HCT116 (cell line): ENCODE measurements around the gene CHAF1A. TPM values are rescaled to one million over a fixed set of nuclear protein-coding genes. Genes with fewer than 3 reads are reported as not detected.

Experiments
- ATAC-seq: fragments of 200-7000 bp; cut with Tn5 transposase; 2 replicates; pipeline ENCODE4 v1.9.1; 2020; ENCODE audit warnings: mild to moderate bottlenecking, moderate library complexity
- BruUV-seq: library from RNA; stranded (reverse); fragments of 400-500 nt; replicated peaks from 2 replicates; lab custom pipeline; 2021; lab: Mats Ljungman, UMichigan
- CTCF ChIA-PET: fragments of 300-600 bp; sonication (Branson Sonifier 250); formaldehyde crosslinking; loops from one replicate; lab custom pipeline; 2021; ENCODE audit warnings: antibody characterized with exemption; lab: Charles Lee
- POLR2A ChIA-PET: fragments of 300-600, 350-600 bp; sonication (Branson Sonifier 250); formaldehyde crosslinking; loops from one replicate; lab custom pipeline; 2021; ENCODE audit warnings: antibody characterized with exemption; lab: Charles Lee
- RAD21 ChIA-PET, 2 experiments: fragments of 300-600 bp; sonication (Branson Sonifier 250); formaldehyde crosslinking; loops; one replicate each; lab custom pipeline; 2023; ENCODE audit warnings: low total read pairs in 2 of 2; ENCODE audit not compliant: uncharacterized antibody in 2 of 2, unreplicated experiment in 2 of 2, low non-redundant PET in 1 of 2; lab: Charles Lee
- DNase-seq: peaks from one replicate; pipeline ENCODE4 v3.0.0-alpha.2; 2010; ENCODE audit warnings: low read depth, low spot score
- H2AFZ ChIP-seq: fragments of 200-600 bp; shearing (Covaris generic), sonication (generic); 2 replicates; pipeline ENCODE4 v1.6.1; 2017; ENCODE audit warnings: low read depth, mixed run types, mixed read lengths, antibody characterized with exemption, low read length; ENCODE audit not compliant: poor library complexity, severe bottlenecking
- H3K27ac ChIP-seq: 2 replicates; pipeline ENCODE4 v1.5.1; 2012; ENCODE audit warnings: low read depth, low read length
- H3K27me3 ChIP-seq: fragments of 200-600 bp; sonication (generic); 2 replicates; pipeline ENCODE4 v1.6.1; 2016; ENCODE audit warnings: mixed run types, low read length, mixed read lengths; ENCODE audit not compliant: insufficient read depth
- H3K36me3 ChIP-seq, 2 experiments: fragments of 200-500 bp in 1 of 2; fragments of 200-600 bp in 1 of 2; sonication (Bioruptor generic) in 1 of 2; sonication (generic) in 1 of 2; 2 replicates each; pipeline versions ENCODE4 v1.5.1 to v1.6.1; 2014 to 2016; ENCODE audit warnings: low read length in 2 of 2, inconsistent platforms in 1 of 2, mixed read lengths in 1 of 2, mixed run types in 1 of 2; ENCODE audit not compliant: insufficient read depth in 2 of 2, control insufficient read depth in 1 of 2
- H3K4me1 ChIP-seq, 2 experiments: fragments of 200-600 bp in 1 of 2; sonication (generic) in 1 of 2; 2 replicates each; pipeline versions ENCODE4 v1.5.1 to v1.6.1; 2012 to 2017; ENCODE audit warnings: low read length in 2 of 2, inconsistent platforms in 1 of 2, mild to moderate bottlenecking in 1 of 2, mixed read lengths in 1 of 2, mixed run types in 1 of 2, moderate library complexity in 1 of 2; ENCODE audit not compliant: insufficient read depth in 2 of 2, control insufficient read depth in 1 of 2
- H3K4me2 ChIP-seq: fragments of 200-600 bp; sonication (generic); 2 replicates; pipeline ENCODE4 v1.6.1; 2017; ENCODE audit warnings: mixed run types, low read length, mixed read lengths
- H3K4me3 ChIP-seq, 2 experiments: fragments of 200-600 bp in 1 of 2; sonication (generic) in 1 of 2; replicated peaks in 1 of 2; 2 replicates each; pipeline ENCODE4 v1.5.1; 2011 to 2016; ENCODE audit warnings: low read length in 2 of 2, control low read depth in 1 of 2, low read depth in 1 of 2, mild to moderate bottlenecking in 1 of 2, mixed read lengths in 1 of 2, mixed run types in 1 of 2
- H3K79me2 ChIP-seq: fragments of 200-600 bp; sonication (generic); 2 replicates; pipeline ENCODE4 v1.6.1; 2017; ENCODE audit warnings: mild to moderate bottlenecking, mixed run types, low read length, moderate library complexity, mixed read lengths; ENCODE audit not compliant: insufficient read depth
- H3K9ac ChIP-seq: fragments of 200-600 bp; sonication (generic); 2 replicates; pipeline ENCODE4 v1.6.1; 2016; ENCODE audit warnings: low read length, mixed read lengths
- H3K9me2 ChIP-seq: fragments of 200-600 bp; sonication (generic), shearing (Covaris generic); 2 replicates; pipeline ENCODE4 v1.6.1; 2017; ENCODE audit warnings: mixed run types, mild to moderate bottlenecking, moderate library complexity; ENCODE audit not compliant: insufficient read depth
- H3K9me3 ChIP-seq, 2 experiments: fragments of 200-500 bp in 1 of 2; fragments of 200-600 bp in 1 of 2; sonication (Bioruptor generic) in 1 of 2; sonication (generic) in 1 of 2; 2 replicates each; pipeline ENCODE4 v1.6.1; 2014 to 2017; ENCODE audit warnings: low read length in 2 of 2, mixed read lengths in 2 of 2, inconsistent platforms in 1 of 2, low read depth in 1 of 2, mild to moderate bottlenecking in 1 of 2, mixed run types in 1 of 2, moderate library complexity in 1 of 2; ENCODE audit not compliant: control insufficient read depth in 1 of 2, insufficient read depth in 1 of 2
- H4K20me1 ChIP-seq: fragments of 200-600 bp; sonication (generic), shearing (Covaris generic); 2 replicates; pipeline ENCODE4 v1.6.1; 2017; ENCODE audit warnings: mixed run types, mild to moderate bottlenecking, moderate library complexity; ENCODE audit not compliant: insufficient read depth
- CBX3 ChIP-seq: IDR thresholded peaks from 2 replicates; pipeline ENCODE4 v1.6.1; 2012; ENCODE audit warnings: low read depth
- CEBPB ChIP-seq: IDR thresholded peaks from 2 replicates; pipeline ENCODE4 v1.6.1; 2012; ENCODE audit warnings: low read depth
- EGR1 ChIP-seq: IDR thresholded peaks from 2 replicates; pipeline ENCODE4 v1.6.1; 2012; ENCODE audit warnings: low read depth
- ELF1 ChIP-seq: IDR thresholded peaks from 2 replicates; pipeline ENCODE4 v1.6.1; 2012; ENCODE audit warnings: low read depth, borderline replicate concordance
- EZH2 ChIP-seq: fragments of 200-600 bp; sonication (generic); IDR thresholded peaks from 2 replicates; pipeline ENCODE4 v1.6.1; 2017; ENCODE audit warnings: antibody characterized with exemption, mixed run types
- EZH2phosphoT487 ChIP-seq: fragments of 200-600 bp; IDR thresholded peaks from 2 replicates; pipeline ENCODE4 v1.6.1; 2018; ENCODE audit warnings: antibody characterized with exemption, borderline replicate concordance
- FOSL1 ChIP-seq: IDR thresholded peaks from 2 replicates; pipeline ENCODE4 v1.6.1; 2012; ENCODE audit warnings: low read depth
- POLR2A ChIP-seq: IDR thresholded peaks from 2 replicates; pipeline ENCODE4 v1.7.0; 2011; ENCODE audit warnings: borderline replicate concordance; ENCODE audit not compliant: insufficient read depth, insufficient read length; ENCODE audit errors: extremely low read depth
- POLR2AphosphoS5 ChIP-seq: IDR thresholded peaks from 2 replicates; pipeline ENCODE4 v1.6.1; 2011; ENCODE audit warnings: mild to moderate bottlenecking, low read depth, low read length, moderate library complexity
- SIN3A ChIP-seq: IDR thresholded peaks from 2 replicates; pipeline ENCODE4 v1.6.1; 2012; ENCODE audit warnings: low read depth
- SRF ChIP-seq: IDR thresholded peaks from 2 replicates; pipeline ENCODE4 v1.6.1; 2012; ENCODE audit warnings: low read depth
- TCF7L2 ChIP-seq: IDR thresholded peaks from 2 replicates; pipeline ENCODE4 v1.7.0; 2011; ENCODE audit warnings: borderline replicate concordance, inconsistent platforms; ENCODE audit not compliant: insufficient read depth, insufficient read length; ENCODE audit errors: extremely low read depth
- intact Hi-C: fragments of 100-400 bp; cut with micrococcal nuclease; formaldehyde crosslinking; loops from 2 replicates; pipeline ENCODE4 v1.10.0; 2022
- total RNA-seq: library from RNA; stranded (reverse); gene quantifications from one replicate; pipeline ENCODE4 v1.2.1, GENCODE V29; 2021; ENCODE audit not compliant: unreplicated experiment
- TF ChIP-seq, protein P1 (sequence below): IDR thresholded peaks from 2 replicates; pipeline ENCODE4 v1.6.1; 2011; ENCODE audit warnings: mild to moderate bottlenecking, low read length, moderate library complexity; ENCODE audit not compliant: insufficient replicate concordance; ENCODE audit errors: extremely low read depth
- TF ChIP-seq, protein P2 (sequence below): IDR thresholded peaks from 2 replicates; pipeline ENCODE4 v1.6.1; 2012

Gene CHAF1A
- total RNA-seq, 1 experiment from 2014 or later, result 69.9 TPM

DNA sequence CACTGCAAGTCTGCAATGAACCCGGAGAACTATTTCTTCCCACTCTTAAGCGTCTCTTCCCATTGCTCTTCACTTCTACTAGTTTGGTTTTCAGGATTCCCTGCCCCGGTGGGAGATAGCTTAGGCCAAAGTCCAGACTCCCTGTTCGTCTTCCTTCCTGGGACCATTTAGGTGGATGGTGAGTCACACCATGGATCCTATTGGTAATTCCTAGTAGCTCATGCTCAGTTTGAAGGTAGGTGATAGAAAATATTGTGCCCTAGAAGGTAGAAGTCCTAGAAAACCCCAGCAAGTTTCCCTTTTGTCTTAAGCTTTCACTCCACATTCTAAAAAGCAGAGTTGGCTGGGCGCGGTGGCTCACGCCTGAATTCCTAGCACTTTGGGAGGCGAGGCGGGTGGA, 13.8 kb downstream of the CHAF1A start:
- H2AFZ ChIP-seq, result no peak overlapping the region
- no peaks in the 10 kb centered on the region for H3K27me3 ChIP-seq
- H3K36me3 ChIP-seq, result peaks cover 14 to 41% of the 10 kb centered on the region in 2 experiments; a peak in 3 of 4 replicates
- H3K9ac ChIP-seq, result no peak overlapping the region
- H4K20me1 ChIP-seq, result peaks cover 9% of the 10 kb centered on the region; the same call in 1 of the 2 replicates
- no peak for ATAC-seq
- H3K4me2 ChIP-seq, result no peak overlapping the region
- ChIA-PET RAD21 (no interaction called here), POLR2A (interaction anchor here (1.6 kb wide), 1 partner anchor 73 kb away, joined by 3 read pairs; the partner anchor contains the start of gene MPND), CTCF (no interaction called here)
- no peak overlapping the region for H3K4me3 ChIP-seq
- DNase-seq, result no peak
- H3K9me3 ChIP-seq, result no peaks in the 10 kb centered on the region
- intact Hi-C loops, result no loop called here
- TF ChIP-seq ELF1, result no peak
- no peak for TF ChIP-seq EGR1
- TF ChIP-seq, protein P1, sequence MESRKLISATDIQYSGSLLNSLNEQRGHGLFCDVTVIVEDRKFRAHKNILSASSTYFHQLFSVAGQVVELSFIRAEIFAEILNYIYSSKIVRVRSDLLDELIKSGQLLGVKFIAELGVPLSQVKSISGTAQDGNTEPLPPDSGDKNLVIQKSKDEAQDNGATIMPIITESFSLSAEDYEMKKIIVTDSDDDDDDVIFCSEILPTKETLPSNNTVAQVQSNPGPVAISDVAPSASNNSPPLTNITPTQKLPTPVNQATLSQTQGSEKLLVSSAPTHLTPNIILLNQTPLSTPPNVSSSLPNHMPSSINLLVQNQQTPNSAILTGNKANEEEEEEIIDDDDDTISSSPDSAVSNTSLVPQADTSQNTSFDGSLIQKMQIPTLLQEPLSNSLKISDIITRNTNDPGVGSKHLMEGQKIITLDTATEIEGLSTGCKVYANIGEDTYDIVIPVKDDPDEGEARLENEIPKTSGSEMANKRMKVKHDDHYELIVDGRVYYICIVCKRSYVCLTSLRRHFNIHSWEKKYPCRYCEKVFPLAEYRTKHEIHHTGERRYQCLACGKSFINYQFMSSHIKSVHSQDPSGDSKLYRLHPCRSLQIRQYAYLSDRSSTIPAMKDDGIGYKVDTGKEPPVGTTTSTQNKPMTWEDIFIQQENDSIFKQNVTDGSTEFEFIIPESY, result no peak
- no peak for TF ChIP-seq POLR2AphosphoS5
- no peak for TF ChIP-seq POLR2A
- TF ChIP-seq, protein P2, sequence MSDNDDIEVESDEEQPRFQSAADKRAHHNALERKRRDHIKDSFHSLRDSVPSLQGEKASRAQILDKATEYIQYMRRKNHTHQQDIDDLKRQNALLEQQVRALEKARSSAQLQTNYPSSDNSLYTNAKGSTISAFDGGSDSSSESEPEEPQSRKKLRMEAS, result no peak
- TF ChIP-seq EZH2, result no peak
- TF ChIP-seq FOSL1, result no peak
- no peak for TF ChIP-seq SIN3A
- TF ChIP-seq CEBPB, result no peak
- TF ChIP-seq EZH2phosphoT487, result no peak
- no peak for TF ChIP-seq TCF7L2
- TF ChIP-seq CBX3, result no peak
- TF ChIP-seq SRF, result no peak
- no peak overlapping the region for H3K27ac ChIP-seq
- peaks cover 0 to 12% of the 10 kb centered on the region in 2 experiments; a peak in 2 of 4 replicates for H3K4me1 ChIP-seq
- peaks cover 87% of the 10 kb centered on the region for H3K79me2 ChIP-seq
- no peaks in the 10 kb centered on the region for H3K9me2 ChIP-seq
- BruUV-seq, result no TSS peak
